GM12875 (cell line): ENCODE data around the gene AARS2.

ENCODE experiments used
- H3K4me3 ChIP-seq: one replicate; pipeline ENCODE4 v1.5.1; 2011; ENCODE audit warnings: low read depth, low read length, control low read depth
- CTCF ChIP-seq: IDR thresholded peaks from 2 replicates; pipeline ENCODE4 v1.5.1; 2011; ENCODE audit warnings: low read depth, mild to moderate bottlenecking, control low read depth, inconsistent platforms, low read length, moderate library complexity, borderline replicate concordance; ENCODE audit not compliant: insufficient read depth

AARS2 gene

GRCh38 chr6:44311767-44312166, 1.4 kb downstream of the AARS2 start:
- no peak overlapping the region for H3K4me3 ChIP-seq
- TF ChIP-seq CTCF = no peak

GRCh38 chr6:44311304-44311703, 1.8 kb downstream of the AARS2 start:
- no peak overlapping the region for H3K4me3 ChIP-seq
- TF ChIP-seq CTCF = no peak

- TF ChIP-seq CTCF = no peak
- no peak overlapping the region for H3K4me3 ChIP-seq
Measured at GRCh38 chr6:44310241-44310640, 2.9 kb downstream of the AARS2 start.

- TF ChIP-seq CTCF = no peak
- no peak overlapping the region for H3K4me3 ChIP-seq
Measured at GRCh38 chr6:44309631-44310030, 3.5 kb downstream of the AARS2 start.

- no peak overlapping the region for H3K4me3 ChIP-seq
- no peak for TF ChIP-seq CTCF
Measured at GRCh38 chr6:44309092-44309491, 4.1 kb downstream of the AARS2 start.

- TF ChIP-seq CTCF = no peak
- H3K4me3 ChIP-seq = no peak overlapping the region
Measured at GRCh38 chr6:44307217-44307616, 5.9 kb downstream of the AARS2 start.

GRCh38 chr6:44306710-44307109, 6.4 kb downstream of the AARS2 start:
- TF ChIP-seq CTCF = no peak
- H3K4me3 ChIP-seq = no peak overlapping the region
